Prostate gland (tissue), 2 donors: ENCODE measurements around the gene ATP13A3. TPM values are rescaled to one million over a fixed set of nuclear protein-coding genes. Genes with fewer than 3 reads are reported as not detected.

Experiments
- DNase-seq: peaks from one replicate; pipeline ENCODE4 v3.0.0-alpha.2; 2019; ENCODE audit warnings: low spot score
- H3K27ac ChIP-seq, 2 donors: fragments of 200-600 bp; sonication (generic); 2 replicates each; pipeline ENCODE4 v1.5.1; 2017 to 2019
- H3K27me3 ChIP-seq: fragments of 200-600 bp; sonication (generic); replicated peaks from 2 replicates; pipeline ENCODE4 v1.5.1; 2019; ENCODE audit not compliant: insufficient read depth
- H3K36me3 ChIP-seq, 2 donors: fragments of 200-600 bp; sonication (generic); 1 replicate in 1 of 2; 2 replicates in 1 of 2; pipeline versions ENCODE4 v1.5.1 to v1.8.1; 2017 to 2019
- H3K4me1 ChIP-seq: fragments of 200-600 bp; sonication (generic); replicated peaks from 2 replicates; pipeline ENCODE4 v1.5.1; 2019
- H3K4me3 ChIP-seq, 2 donors: fragments of 200-600 bp; sonication (generic); 2 replicates each; pipeline ENCODE4 v1.5.1; 2017 to 2019
- H3K9me3 ChIP-seq: fragments of 200-600 bp; sonication (generic); 2 replicates; pipeline ENCODE4 v1.5.1; 2017
- POLR2A ChIP-seq: fragments of 450-650 bp; IDR thresholded peaks from one replicate; pipeline ENCODE4 v1.6.1; 2016; ENCODE audit warnings: antibody characterized with exemption, mild to moderate bottlenecking
- POLR2AphosphoS5 ChIP-seq: sonication (generic); formaldehyde crosslinking; IDR thresholded peaks from one replicate; pipeline ENCODE4 v1.6.1; 2017; ENCODE audit warnings: antibody characterized with exemption
- WGBS: methylation state at CpG from one replicate; pipeline ENCODE4 v1.1.5; 2018; 5-methylcytosine and 5-hydroxymethylcytosine counted together
- intact Hi-C: fragments of 100-400 bp; cut with DNase I; formaldehyde crosslinking; loops from one replicate; pipeline ENCODE4 v1.14.2; 2022
- total RNA-seq, 2 donors: library from RNA; depleted of rRNA; stranded (reverse); fragments of >200 nt; gene quantifications; one replicate each; pipeline ENCODE4 v1.1.0, GENCODE V29; 2016
- TF ChIP-seq, protein P1 (sequence below), 4 experiments: fragments of 200-600 bp in 2 of 4; fragments of 450-650 bp in 2 of 4; sonication (generic) in 2 of 4; IDR thresholded peaks; 1 replicate in 3 of 4; 2 replicates in 1 of 4; pipeline ENCODE4 v1.5.1; 2016 to 2019; ENCODE audit warnings: antibody characterized with exemption in 4 of 4, mild to moderate bottlenecking in 2 of 4, moderate library complexity in 2 of 4

ATP13A3 gene
- total RNA-seq, 2 donors from 2014 or later = 75.4 to 80.4 TPM

DNA sequence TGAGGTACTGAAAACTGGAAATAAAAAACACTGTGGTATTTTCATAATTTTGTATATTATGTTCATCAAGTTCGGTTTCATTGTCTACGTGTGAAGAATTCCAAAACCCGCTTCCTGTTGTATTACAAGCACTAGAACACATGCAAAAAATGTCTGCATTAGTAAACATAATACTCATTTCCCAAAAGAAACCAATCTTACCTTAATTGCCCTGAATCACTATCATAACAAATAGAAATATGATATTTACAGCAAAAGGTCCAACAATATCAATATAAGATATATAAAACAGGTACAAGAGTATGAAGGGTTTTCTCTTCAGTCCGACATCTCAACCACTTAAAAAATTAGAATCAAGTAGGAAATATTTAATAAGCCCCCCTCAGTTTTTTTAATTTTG, 61.4 kb downstream of the ATP13A3 start:
- no peaks in the 10 kb centered on the region for H3K36me3 ChIP-seq

DNA sequence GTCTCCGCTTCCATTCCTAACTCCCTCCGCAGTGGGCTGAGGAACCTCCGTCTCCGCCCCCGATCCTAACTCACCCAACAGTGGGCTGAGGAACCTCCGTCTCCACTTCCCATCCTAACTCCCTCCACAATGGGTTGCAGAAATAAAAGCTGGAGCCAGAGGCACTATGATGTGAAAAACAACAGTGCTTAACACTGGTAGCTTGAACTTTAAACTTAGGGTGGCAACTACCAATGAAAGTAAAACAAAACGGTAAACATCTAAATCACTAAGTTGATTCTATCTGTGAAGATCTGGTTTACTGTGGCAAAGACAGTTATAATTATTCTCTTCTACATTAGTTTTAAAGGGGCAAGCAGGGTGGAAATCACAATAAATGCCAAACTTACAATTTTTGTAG, 61.8 kb downstream of the ATP13A3 start:
- H3K27me3 ChIP-seq = no peaks in the 10 kb centered on the region
- no peak overlapping the region for H3K27ac ChIP-seq
- H3K4me1 ChIP-seq = no peaks in the 10 kb centered on the region
- intact Hi-C loops = no loop called here
- 88% methylated on average over 7 of the region's 7 CpGs for WGBS
- no peak overlapping the region for H3K4me3 ChIP-seq
- TF ChIP-seq, protein P1, sequence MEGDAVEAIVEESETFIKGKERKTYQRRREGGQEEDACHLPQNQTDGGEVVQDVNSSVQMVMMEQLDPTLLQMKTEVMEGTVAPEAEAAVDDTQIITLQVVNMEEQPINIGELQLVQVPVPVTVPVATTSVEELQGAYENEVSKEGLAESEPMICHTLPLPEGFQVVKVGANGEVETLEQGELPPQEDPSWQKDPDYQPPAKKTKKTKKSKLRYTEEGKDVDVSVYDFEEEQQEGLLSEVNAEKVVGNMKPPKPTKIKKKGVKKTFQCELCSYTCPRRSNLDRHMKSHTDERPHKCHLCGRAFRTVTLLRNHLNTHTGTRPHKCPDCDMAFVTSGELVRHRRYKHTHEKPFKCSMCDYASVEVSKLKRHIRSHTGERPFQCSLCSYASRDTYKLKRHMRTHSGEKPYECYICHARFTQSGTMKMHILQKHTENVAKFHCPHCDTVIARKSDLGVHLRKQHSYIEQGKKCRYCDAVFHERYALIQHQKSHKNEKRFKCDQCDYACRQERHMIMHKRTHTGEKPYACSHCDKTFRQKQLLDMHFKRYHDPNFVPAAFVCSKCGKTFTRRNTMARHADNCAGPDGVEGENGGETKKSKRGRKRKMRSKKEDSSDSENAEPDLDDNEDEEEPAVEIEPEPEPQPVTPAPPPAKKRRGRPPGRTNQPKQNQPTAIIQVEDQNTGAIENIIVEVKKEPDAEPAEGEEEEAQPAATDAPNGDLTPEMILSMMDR (IDR thresholded peaks at IDR 0.05) = no peak
- no peak for TF ChIP-seq POLR2A
- no peak for TF ChIP-seq POLR2AphosphoS5
- no peaks in the 10 kb centered on the region for H3K36me3 ChIP-seq
- no peak for DNase-seq
- no peaks in the 10 kb centered on the region for H3K9me3 ChIP-seq

More for the DNA sequence above, 61.4 kb downstream of the ATP13A3 start:
- 93% methylated on average over 4 of the region's 4 CpGs for WGBS
- TF ChIP-seq, protein P1 (IDR thresholded peaks at IDR 0.05) = no peak
- TF ChIP-seq POLR2AphosphoS5 = no peak
- no peak for TF ChIP-seq POLR2A
- Histone ChIP-seq H3K27me3 (no peaks in the 10 kb centered on the region), H3K4me3 (no peak overlapping the region), H3K9me3 (no peaks in the 10 kb centered on the region), H3K4me1 (no peaks in the 10 kb centered on the region), H3K27ac (no peak overlapping the region)
- intact Hi-C loops = no loop called here
- DNase-seq = no peak

DNA sequence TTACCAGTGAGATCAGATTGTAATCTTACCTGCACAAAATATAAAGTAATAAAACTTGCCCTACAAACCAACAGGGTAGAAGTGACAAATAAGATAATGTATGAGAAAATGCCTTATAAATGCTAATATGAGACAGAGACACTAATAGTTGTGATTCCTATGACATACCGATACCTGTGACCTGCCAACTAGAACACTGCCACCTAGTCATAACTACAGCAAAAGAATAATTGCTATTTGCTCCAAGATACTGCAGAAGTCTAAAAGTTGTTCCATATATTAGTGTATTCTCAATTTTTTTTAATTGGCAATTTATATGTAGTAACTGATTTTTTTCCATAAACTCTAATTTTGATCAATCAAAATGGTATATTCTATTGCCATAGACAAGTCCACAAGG, 62.4 kb downstream of the ATP13A3 start:
- Histone ChIP-seq H3K36me3 (no peaks in the 10 kb centered on the region), H3K4me3 (no peak overlapping the region), H3K4me1 (no peaks in the 10 kb centered on the region), H3K9me3 (no peaks in the 10 kb centered on the region), H3K27me3 (no peaks in the 10 kb centered on the region), H3K27ac (no peak overlapping the region)
- DNase-seq = no peak
- TF ChIP-seq POLR2AphosphoS5 = no peak
- no peak for TF ChIP-seq POLR2A
- TF ChIP-seq, protein P1 (IDR thresholded peaks at IDR 0.05) = no peak
- intact Hi-C loops = no loop called here
- WGBS = 86% methylated on average over 1 of the region's 1 CpG

DNA sequence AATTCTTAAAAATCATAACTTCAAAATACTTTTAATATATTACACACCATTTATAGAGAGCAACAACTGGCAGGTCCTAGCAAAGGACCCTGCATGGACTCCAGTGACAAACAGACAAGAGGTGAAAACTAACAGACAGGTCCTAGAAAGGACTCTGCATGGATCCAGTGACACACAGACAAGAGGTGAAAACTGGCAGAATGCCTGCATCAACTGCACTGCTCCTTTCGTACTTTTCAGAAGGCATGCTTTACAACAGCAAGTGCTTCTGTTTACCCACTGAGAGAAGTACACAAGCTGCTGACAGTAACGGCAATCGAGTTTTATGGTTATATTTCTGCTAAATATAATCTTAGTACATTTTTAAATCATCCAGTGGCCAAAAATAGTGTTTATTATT, 63.5 kb downstream of the ATP13A3 start:
- Histone ChIP-seq H3K27ac (no peak overlapping the region), H3K27me3 (no peaks in the 10 kb centered on the region), H3K36me3 (no peaks in the 10 kb centered on the region), H3K4me3 (no peak overlapping the region), H3K9me3 (no peaks in the 10 kb centered on the region), H3K4me1 (no peaks in the 10 kb centered on the region)
- peak; percentile 36 for DNase-seq
- intact Hi-C loops = no loop called here
- TF ChIP-seq POLR2A (no peak), POLR2AphosphoS5 (no peak)
- TF ChIP-seq, protein P1 (IDR thresholded peaks at IDR 0.05) = no peak
- WGBS = 34% methylated on average over 3 of the region's 3 CpGs

DNA sequence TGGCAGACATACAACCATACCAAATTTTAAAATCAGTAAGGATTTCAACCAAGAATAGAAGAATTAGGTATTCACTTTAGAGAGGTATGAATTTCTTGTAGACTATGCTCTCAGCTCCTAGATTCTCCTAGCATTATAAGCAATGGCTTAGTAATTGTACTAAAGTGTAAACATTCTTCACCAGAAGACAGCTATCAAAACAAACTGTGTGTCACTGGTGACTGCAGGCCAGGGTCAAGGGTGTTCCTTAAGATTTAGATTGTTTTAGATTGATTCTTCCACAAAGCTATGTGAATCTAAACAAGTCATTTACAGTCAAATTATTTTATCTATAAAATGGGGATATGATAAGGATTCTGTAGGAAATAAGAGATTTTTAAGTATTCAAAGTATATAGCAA, 64.6 kb downstream of the ATP13A3 start:
- Histone ChIP-seq H3K36me3 (no peaks in the 10 kb centered on the region), H3K4me3 (no peak overlapping the region), H3K27me3 (no peaks in the 10 kb centered on the region), H3K9me3 (no peaks in the 10 kb centered on the region), H3K27ac (no peak overlapping the region), H3K4me1 (no peaks in the 10 kb centered on the region)
- no peak for TF ChIP-seq POLR2A
- TF ChIP-seq, protein P1 (IDR thresholded peaks at IDR 0.05) = no peak
- TF ChIP-seq POLR2AphosphoS5 = no peak
- intact Hi-C loops = no loop called here
- no peak for DNase-seq
